Smooth muscle cell (in vitro differentiated cells): ENCODE measurements around the gene ELP5. TPM values are rescaled to one million over a fixed set of nuclear protein-coding genes. Genes with fewer than 3 reads are reported as not detected.

ENCODE experiments used
- DNase-seq: peaks from one replicate; lab custom pipeline; 2025; ENCODE audit not compliant: unreplicated experiment; lab: John Stamatoyannopoulos, UW
- H2AFZ ChIP-seq: fragments of 200-600 bp; sonication (generic); 2 replicates; pipeline ENCODE4 v1.6.0; 2016; ENCODE audit warnings: antibody characterized with exemption, low read depth, mild to moderate bottlenecking
- H3F3A ChIP-seq: fragments of 200-600 bp; sonication (generic); 2 replicates; pipeline ENCODE4 v1.6.0; 2017; ENCODE audit warnings: antibody characterized with exemption, low read depth
- H3K27ac ChIP-seq: fragments of 200-600 bp; sonication (generic); 2 replicates; pipeline ENCODE4 v1.5.1; 2016; ENCODE audit warnings: low read depth, mild to moderate bottlenecking
- H3K27me3 ChIP-seq: fragments of 200-600 bp; sonication (generic); 2 replicates; pipeline ENCODE4 v1.6.1; 2016; ENCODE audit warnings: low read depth, mild to moderate bottlenecking
- H3K36me3 ChIP-seq: fragments of 200-600 bp; sonication (generic); 2 replicates; pipeline ENCODE4 v1.5.1; 2016; ENCODE audit warnings: low read depth
- H3K4me1 ChIP-seq: fragments of 200-600 bp; sonication (generic); 2 replicates; pipeline ENCODE4 v1.5.1; 2016; ENCODE audit warnings: low read depth
- H3K4me2 ChIP-seq: fragments of 200-600 bp; sonication (generic); 2 replicates; pipeline ENCODE4 v1.6.0; 2016; ENCODE audit warnings: mild to moderate bottlenecking
- H3K4me3 ChIP-seq: fragments of 200-600 bp; sonication (generic); 2 replicates; pipeline ENCODE4 v1.5.1; 2016; ENCODE audit warnings: mild to moderate bottlenecking
- H3K79me2 ChIP-seq: fragments of 200-600 bp; sonication (generic); 2 replicates; pipeline ENCODE4 v1.6.0; 2016; ENCODE audit warnings: low read depth, mild to moderate bottlenecking
- H3K9ac ChIP-seq: fragments of 200-600 bp; sonication (generic); 2 replicates; pipeline ENCODE4 v1.6.0; 2016; ENCODE audit warnings: low read depth
- H3K9me3 ChIP-seq: fragments of 200-600 bp; sonication (generic); replicated peaks from 2 replicates; pipeline ENCODE4 v1.5.1; 2016; ENCODE audit warnings: low read depth
- H4K20me1 ChIP-seq: fragments of 200-600 bp; sonication (generic); 2 replicates; pipeline ENCODE4 v1.6.0; 2016; ENCODE audit warnings: low read depth
- WGBS: methylation state at CpG from one replicate; pipeline ENCODE4 v1.1.7; 2016; ENCODE audit warnings: low lambda C conversion rate; 5-methylcytosine and 5-hydroxymethylcytosine counted together
- polyA plus RNA-seq: library from polyadenylated mRNA; unstranded; fragments of >200 nt; fragmentation: Nextera tagmentation; extraction: Ambion mirVana; gene quantifications from 2 replicates; pipeline ENCODE4 v1.2.1, GENCODE V29; 2016
- total RNA-seq: library from RNA; depleted of rRNA; stranded (reverse); fragments of >200 nt; gene quantifications from 2 replicates; pipeline ENCODE4 v1.2.3, GENCODE V29; 2014
- TF ChIP-seq, protein P1 (sequence below): fragments of 200-600 bp; sonication (generic); IDR thresholded peaks from 2 replicates; pipeline ENCODE4 v1.5.1; 2017; ENCODE audit warnings: borderline replicate concordance, mild to moderate bottlenecking, antibody characterized with exemption; ENCODE audit not compliant: insufficient read depth, poor library complexity, severe bottlenecking

The ELP5 gene
- total and polyA plus RNA-seq, 2 experiments from 2014 or later: 18.7 to 42.4 TPM

DNA sequence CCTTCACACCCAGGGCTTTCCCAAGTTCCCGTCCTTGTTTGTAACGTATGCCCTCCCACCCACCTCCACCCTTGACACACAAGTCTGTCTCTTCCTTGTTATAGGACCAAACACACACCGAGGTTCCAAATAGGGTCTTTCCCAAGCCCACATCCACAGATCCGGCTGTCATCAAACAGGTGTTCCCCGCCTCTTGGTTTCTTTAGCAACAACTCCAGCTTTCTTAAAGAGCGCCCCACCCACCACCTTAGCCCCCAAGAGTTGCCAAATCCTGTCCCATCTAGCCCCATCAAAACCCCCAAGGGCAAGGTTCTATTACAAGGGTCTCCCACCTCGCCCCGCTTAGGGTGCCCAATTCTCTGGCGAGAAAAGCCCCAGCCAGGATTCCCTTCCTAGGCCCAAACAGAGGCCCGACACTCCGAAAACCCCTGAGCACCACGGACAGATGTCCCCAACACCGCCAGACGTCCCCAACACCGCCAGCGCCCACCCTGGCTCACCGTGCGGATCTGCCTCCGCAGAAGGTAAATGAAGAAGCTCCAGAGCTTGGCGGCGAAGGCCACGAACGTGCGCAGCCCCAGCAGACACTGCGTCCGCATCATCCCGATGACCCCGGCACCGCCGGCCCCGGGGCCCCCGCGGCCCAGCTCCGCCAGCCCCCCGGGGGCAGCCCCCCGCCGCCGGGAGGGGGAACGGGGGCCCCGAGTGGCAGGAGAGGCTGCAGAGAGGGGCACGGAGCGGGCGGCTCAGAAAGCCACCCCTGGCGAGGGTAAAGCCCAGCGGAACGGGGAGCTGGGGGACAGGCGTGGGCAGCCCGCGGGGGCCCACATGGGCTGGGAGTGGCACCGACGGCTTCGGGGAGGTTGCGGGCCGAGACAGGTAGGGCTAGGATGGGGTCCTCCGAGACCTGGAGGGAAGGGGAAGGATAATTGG is 1.1 kb upstream of the ELP5 start:
- Histone ChIP-seq H3K9me3 (no peaks in the 10 kb centered on the region), H3K4me3 (peak overlapping the region; percentile 100), H3K9ac (peak overlapping the region; percentile 97), H4K20me1 (peaks cover 8% of the 10 kb centered on the region), H3F3A (no peaks in the 10 kb centered on the region), H3K36me3 (no peaks in the 10 kb centered on the region), H3K79me2 (peaks cover 60% of the 10 kb centered on the region), H2AFZ (peak overlapping the region; percentile 71), H3K4me2 (peak overlapping the region; percentile 91), H3K4me1 (peaks cover 18% of the 10 kb centered on the region), H3K27ac (peak overlapping the region; percentile 99), H3K27me3 (no peaks in the 10 kb centered on the region)
- WGBS: 3% methylated on average over 23 of the region's 55 CpGs
- no peak for DNase-seq
- TF ChIP-seq, protein P1, sequence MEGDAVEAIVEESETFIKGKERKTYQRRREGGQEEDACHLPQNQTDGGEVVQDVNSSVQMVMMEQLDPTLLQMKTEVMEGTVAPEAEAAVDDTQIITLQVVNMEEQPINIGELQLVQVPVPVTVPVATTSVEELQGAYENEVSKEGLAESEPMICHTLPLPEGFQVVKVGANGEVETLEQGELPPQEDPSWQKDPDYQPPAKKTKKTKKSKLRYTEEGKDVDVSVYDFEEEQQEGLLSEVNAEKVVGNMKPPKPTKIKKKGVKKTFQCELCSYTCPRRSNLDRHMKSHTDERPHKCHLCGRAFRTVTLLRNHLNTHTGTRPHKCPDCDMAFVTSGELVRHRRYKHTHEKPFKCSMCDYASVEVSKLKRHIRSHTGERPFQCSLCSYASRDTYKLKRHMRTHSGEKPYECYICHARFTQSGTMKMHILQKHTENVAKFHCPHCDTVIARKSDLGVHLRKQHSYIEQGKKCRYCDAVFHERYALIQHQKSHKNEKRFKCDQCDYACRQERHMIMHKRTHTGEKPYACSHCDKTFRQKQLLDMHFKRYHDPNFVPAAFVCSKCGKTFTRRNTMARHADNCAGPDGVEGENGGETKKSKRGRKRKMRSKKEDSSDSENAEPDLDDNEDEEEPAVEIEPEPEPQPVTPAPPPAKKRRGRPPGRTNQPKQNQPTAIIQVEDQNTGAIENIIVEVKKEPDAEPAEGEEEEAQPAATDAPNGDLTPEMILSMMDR: no peak

DNA sequence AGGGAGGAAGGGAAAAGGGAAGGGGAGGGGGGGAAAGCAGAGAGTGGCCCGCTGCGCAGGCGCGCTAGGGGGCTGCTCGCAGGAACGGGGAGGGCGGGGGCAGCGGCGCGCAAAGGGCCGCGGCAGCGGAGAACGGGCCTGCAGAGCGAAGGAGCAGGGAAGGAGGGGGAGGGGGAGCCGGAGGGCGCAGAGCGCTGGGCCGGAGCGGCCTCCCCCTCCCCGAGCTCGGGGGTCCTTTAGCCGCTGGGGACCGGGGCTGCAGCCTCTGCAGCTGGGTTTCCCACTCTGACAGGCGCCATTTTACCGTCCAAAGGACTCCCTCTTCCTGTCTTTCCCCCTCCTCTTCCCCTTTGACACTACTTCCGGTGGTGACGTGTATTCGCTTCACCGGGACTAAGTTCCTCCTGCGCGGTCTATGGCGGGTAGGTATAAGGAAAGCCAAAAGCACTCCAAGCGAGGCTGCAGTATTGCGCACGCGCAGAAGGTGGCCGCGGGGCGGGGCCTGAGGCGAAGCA is 297 bp upstream of the ELP5 start, which contains the start of gene CTDNEP1:
TSS of gene CTDNEP1 (minus strand) at position 74 of the 515 bp plus-strand sequence. CDS start 438 bp downstream, outside the sequence.
- H3F3A ChIP-seq: no peaks in the 10 kb centered on the region
- peaks cover 18% of the 10 kb centered on the region for H3K4me1 ChIP-seq
- H3K4me2 ChIP-seq: peak within 1 kb of the TSS; percentile 91
- peak within 1 kb of the TSS; percentile 97 for H3K9ac ChIP-seq
- peak within 1 kb of the TSS; percentile 100 for H3K4me3 ChIP-seq
- no peaks in the 10 kb centered on the region for H3K9me3 ChIP-seq
- 0% methylated on average over 17 of the region's 41 CpGs for WGBS
- no peaks in the 10 kb centered on the region for H3K27me3 ChIP-seq
- TF ChIP-seq, protein P1: no peak
- peak; percentile 98 for DNase-seq
- H3K36me3 ChIP-seq: no peaks in the 10 kb centered on the region
- peak within 1 kb of the TSS; percentile 73 for H2AFZ ChIP-seq
- H3K27ac ChIP-seq: peak within 1 kb of the TSS; percentile 99
- H4K20me1 ChIP-seq: peaks cover 8% of the 10 kb centered on the region
- peaks cover 54% of the 10 kb centered on the region for H3K79me2 ChIP-seq

DNA sequence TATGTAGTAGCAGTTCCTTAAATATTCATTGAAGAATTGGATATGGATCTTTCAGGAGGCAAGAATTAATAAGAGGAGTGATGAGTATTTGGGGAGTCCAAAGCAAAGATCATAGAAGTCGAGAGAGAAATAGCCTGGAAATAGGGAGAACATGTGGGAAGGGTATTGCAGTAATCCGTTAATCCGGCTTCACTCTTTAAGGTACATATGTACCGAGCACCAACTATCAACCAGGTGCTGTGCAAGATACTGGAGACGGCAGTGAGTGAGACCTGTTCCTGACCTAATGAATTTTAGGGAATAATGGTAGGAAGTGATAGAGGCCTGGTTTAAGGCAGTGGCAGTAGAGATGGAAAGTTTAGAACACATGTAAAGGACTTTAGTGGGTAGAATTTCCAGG is 1.1 kb downstream of the ELP5 start:
- peak overlapping the region; percentile 97 for H3K9ac ChIP-seq
- TF ChIP-seq, protein P1: no peak
- WGBS: 87% methylated on average over 5 of the region's 5 CpGs
- H3K4me3 ChIP-seq: peak overlapping the region; percentile 100
- H3K4me2 ChIP-seq: peak overlapping the region; percentile 91
- peaks cover 40% of the 10 kb centered on the region for H3K79me2 ChIP-seq
- H3K27ac ChIP-seq: peak overlapping the region; percentile 99
- peaks cover 18% of the 10 kb centered on the region for H3K4me1 ChIP-seq
- no peaks in the 10 kb centered on the region for H3K9me3 ChIP-seq
- no peak overlapping the region for H2AFZ ChIP-seq
- no peaks in the 10 kb centered on the region for H3K27me3 ChIP-seq
- no peak for DNase-seq
- H3K36me3 ChIP-seq: no peaks in the 10 kb centered on the region
- H4K20me1 ChIP-seq: peaks cover 8% of the 10 kb centered on the region
- no peaks in the 10 kb centered on the region for H3F3A ChIP-seq
